CD4-positive, alpha-beta T cell (primary cell): ENCODE data around the gene CAMSAP1. TPM values are rescaled to one million over a fixed set of nuclear protein-coding genes. Genes with fewer than 3 reads are reported as not detected.

Source experiments
- ATAC-seq: fragments of 200-7000 bp; cut with Tn5 transposase; one replicate; pipeline ENCODE4 v1.10.0; 2022; ENCODE audit warnings: mild to moderate bottlenecking; ENCODE audit not compliant: poor library complexity
- CTCF ChIA-PET: fragments of 350-600 bp; sonication (Branson Sonifier 250); formaldehyde crosslinking; loops from one replicate; lab custom pipeline; 2021; ENCODE audit warnings: antibody characterized with exemption, inconsistent platforms; lab: Charles Lee
- POLR2A ChIA-PET: fragments of 350-600 bp; sonication (Branson Sonifier 250); formaldehyde crosslinking; loops from one replicate; lab custom pipeline; 2021; ENCODE audit warnings: antibody characterized with exemption, inconsistent platforms; lab: Charles Lee
- DNase-seq, 14 experiments: peaks; one replicate each; pipeline ENCODE4 v3.0.0-alpha.2; 2013 to 2020; ENCODE audit warnings: mixed read lengths in 2 of 14
- H3K27ac ChIP-seq, 2 donors: one replicate each; pipeline versions ENCODE4 v1.5.1 to v1.7.0; 2013; ENCODE audit warnings: low read length in 2 of 2, low read depth in 1 of 2, mild to moderate bottlenecking in 1 of 2
- H3K27me3 ChIP-seq, 2 experiments: 1 replicate in 1 of 2; 2 replicates in 1 of 2; pipeline versions ENCODE4 v1.6.1 to v1.7.0; 2013; ENCODE audit warnings: low read length in 2 of 2, control low read depth in 1 of 2, mild to moderate bottlenecking in 1 of 2, moderate library complexity in 1 of 2; ENCODE audit not compliant: insufficient read depth in 2 of 2, control insufficient read depth in 1 of 2
- H3K36me3 ChIP-seq: one replicate; pipeline ENCODE4 v1.6.1; 2013; ENCODE audit warnings: low read length, control low read depth; ENCODE audit not compliant: insufficient read depth
- H3K4me1 ChIP-seq: one replicate; pipeline ENCODE4 v1.6.1; 2013; ENCODE audit warnings: low read length, control low read depth; ENCODE audit not compliant: insufficient read depth
- H3K4me3 ChIP-seq: one replicate; pipeline ENCODE4 v1.5.1; 2013; ENCODE audit warnings: mild to moderate bottlenecking, low read length, moderate library complexity
- H3K9me3 ChIP-seq, 2 experiments: 1 replicate in 1 of 2; 2 replicates in 1 of 2; pipeline versions ENCODE4 v1.6.1 to v1.7.0; 2013; ENCODE audit warnings: low read length in 2 of 2, mild to moderate bottlenecking in 2 of 2, control low read depth in 1 of 2, moderate library complexity in 1 of 2; ENCODE audit not compliant: control insufficient read depth in 1 of 2, insufficient read depth in 1 of 2
- H3K27ac Mint-ChIP-seq: one replicate; pipeline ENCODE4 v1.8.0; 2020; ENCODE audit warnings: mixed read lengths
- H3K27me3 Mint-ChIP-seq: one replicate; pipeline ENCODE4 v1.8.0; 2021; ENCODE audit warnings: mixed read lengths
- H3K36me3 Mint-ChIP-seq: one replicate; pipeline ENCODE4 v1.8.0; 2021; ENCODE audit warnings: low read depth, mixed read lengths
- H3K4me1 Mint-ChIP-seq: one replicate; pipeline ENCODE4 v1.8.0; 2021; ENCODE audit warnings: low read depth, mixed read lengths
- H3K4me3 Mint-ChIP-seq: one replicate; pipeline ENCODE4 v1.8.0; 2020; ENCODE audit warnings: mild to moderate bottlenecking, mixed read lengths
- H3K9me3 Mint-ChIP-seq: one replicate; pipeline ENCODE4 v1.8.0; 2020; ENCODE audit warnings: mixed read lengths
- CTCF ChIP-seq: fragments of 200-600 bp; IDR thresholded peaks from one replicate; pipeline ENCODE4 v1.8.0; 2022; ENCODE audit warnings: antibody characterized with exemption, mild to moderate bottlenecking
- intact Hi-C, 2 experiments: fragments of 100-400 bp; cut with DNase I in 1 of 2; cut with micrococcal nuclease in 1 of 2; formaldehyde crosslinking; loops; one replicate each; pipeline versions ENCODE4 v1.15.1 to v1.9.0; 2023 to 2025; cut with DNase I, micrococcal nuclease
- total RNA-seq, 174 experiments: library from RNA in 2 of 174; stranded (reverse) in 2 of 174; gene quantifications; one replicate each; pipeline ENCODE4 v1.2.3 and lab custom pipeline; 2021 to 2026

CAMSAP1 gene
- total RNA-seq, 2 experiments from 2014 or later: 16.8 to 18.2 TPM

GRCh38 chr9:135877791-135878527, 29.4 kb downstream of the CAMSAP1 start:
- no peak for DNase-seq
- Mint-ChIP-seq H3K27me3 (no peaks in the 10 kb centered on the region), H3K9me3 (no peaks in the 10 kb centered on the region), H3K27ac (no peak overlapping the region), H3K4me1 (peaks cover 28% of the 10 kb centered on the region), H3K36me3 (peaks cover 5% of the 10 kb centered on the region), H3K4me3 (no peak overlapping the region)
- Histone ChIP-seq H3K27ac (no peak overlapping the region), H3K4me3 (no peak overlapping the region), H3K4me1 (peaks cover 7% of the 10 kb centered on the region), H3K27me3 (no peaks in the 10 kb centered on the region), H3K36me3 (no peaks in the 10 kb centered on the region), H3K9me3 (no peaks in the 10 kb centered on the region)
- ChIA-PET POLR2A (no interaction called here), CTCF (no interaction called here)
- intact Hi-C loops: no loop called here
- no peak for TF ChIP-seq CTCF
- no peak for ATAC-seq

- intact Hi-C loops: no loop called here
- no peak overlapping the region for H3K27ac ChIP-seq
- ChIA-PET POLR2A (no interaction called here), CTCF (interaction anchor here (0.7 kb wide), 1 partner anchor 80 kb away, joined by 5 read pairs; no protein-coding TSS in a partner anchor)
- peaks cover 5% of the 10 kb centered on the region for H3K36me3 Mint-ChIP-seq
- H3K36me3 ChIP-seq: no peaks in the 10 kb centered on the region
- H3K27me3 Mint-ChIP-seq: no peaks in the 10 kb centered on the region
- no peak overlapping the region for H3K4me3 Mint-ChIP-seq
- peaks cover 35% of the 10 kb centered on the region for H3K4me1 Mint-ChIP-seq
- ATAC-seq (no peak), DNase-seq (no peak)
- H3K9me3 Mint-ChIP-seq: no peaks in the 10 kb centered on the region
- no peak for TF ChIP-seq CTCF
- H3K4me3 ChIP-seq: no peak overlapping the region
- H3K4me1 ChIP-seq: peaks cover 7% of the 10 kb centered on the region
- no peaks in the 10 kb centered on the region for H3K27me3 ChIP-seq
- H3K9me3 ChIP-seq: no peaks in the 10 kb centered on the region
- H3K27ac Mint-ChIP-seq: no peak overlapping the region
These were observed 30.4 kb downstream of the CAMSAP1 start for GRCh38 chr9:135876936-135877335.

GRCh38 chr9:135874859-135875258, 32.5 kb downstream of the CAMSAP1 start:
- peaks cover 7% of the 10 kb centered on the region for H3K4me1 ChIP-seq
- intact Hi-C loops: no loop called here
- H3K36me3 ChIP-seq: no peaks in the 10 kb centered on the region
- no peak for ATAC-seq
- H3K4me3 ChIP-seq: no peak overlapping the region
- peaks cover 39% of the 10 kb centered on the region for H3K4me1 Mint-ChIP-seq
- no peaks in the 10 kb centered on the region for H3K9me3 ChIP-seq
- H3K4me3 Mint-ChIP-seq: no peak overlapping the region
- H3K27me3 Mint-ChIP-seq: no peaks in the 10 kb centered on the region
- DNase-seq: no peak
- POLR2A ChIA-PET: no interaction called here
- no peak overlapping the region for H3K27ac ChIP-seq
- H3K36me3 Mint-ChIP-seq: peaks cover 15% of the 10 kb centered on the region
- no peaks in the 10 kb centered on the region for H3K9me3 Mint-ChIP-seq
- CTCF ChIA-PET: no interaction called here
- no peak for TF ChIP-seq CTCF
- no peak overlapping the region for H3K27ac Mint-ChIP-seq
- no peaks in the 10 kb centered on the region for H3K27me3 ChIP-seq
